ENCODE results near the gene HPRT1.

The HPRT1 gene

DNA sequence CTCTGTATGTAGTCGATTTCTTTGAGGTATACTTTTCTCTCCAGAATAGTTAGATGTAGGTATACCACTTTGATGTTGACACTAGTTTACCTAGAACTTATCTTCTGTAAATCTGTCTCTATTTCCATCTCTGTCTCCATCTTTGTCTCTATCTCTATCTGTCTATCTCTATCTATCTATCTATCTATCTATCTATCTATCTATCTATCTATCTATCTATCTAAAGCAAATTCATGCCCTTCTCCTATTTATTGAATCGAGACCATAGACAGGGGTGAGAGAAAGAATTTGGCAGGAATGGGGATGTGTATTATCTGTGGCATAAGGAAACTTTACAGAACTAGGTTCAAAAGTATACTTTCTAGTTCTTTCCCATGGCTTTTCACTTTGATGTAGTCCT lies 21.4 kb downstream of the HPRT1 start:
- Histone ChIP-seq H3K27ac (no peak overlapping the region), H3K9me3 (replicated peaks in 1 of 11) (no peaks in the 10 kb centered on the region), H3K27me3 (peaks cover 75 to 94% (median 86%) of the 10 kb centered on the region in 11 experiments), H3K36me3 (peaks cover 2 to 51% (median 13%) of the 10 kb centered on the region in 11 experiments; a peak in 14 of 22 replicates), H3K9ac (no peak overlapping the region), H3K4me2 (no peak overlapping the region), H4K20me1 (peaks cover 0 to 16% (median 7%) of the 10 kb centered on the region in 11 experiments; a peak in 8 of 22 replicates), H3K4me1 (peaks cover 0 to 6% (median 0%) of the 10 kb centered on the region in 10 experiments; a peak in 2 of 20 replicates), H3K4me3 (no peak overlapping the region)
- TF ChIP-seq Cebpa-rat (IDR thresholded peaks at IDR 0.05), result no peak

DNA sequence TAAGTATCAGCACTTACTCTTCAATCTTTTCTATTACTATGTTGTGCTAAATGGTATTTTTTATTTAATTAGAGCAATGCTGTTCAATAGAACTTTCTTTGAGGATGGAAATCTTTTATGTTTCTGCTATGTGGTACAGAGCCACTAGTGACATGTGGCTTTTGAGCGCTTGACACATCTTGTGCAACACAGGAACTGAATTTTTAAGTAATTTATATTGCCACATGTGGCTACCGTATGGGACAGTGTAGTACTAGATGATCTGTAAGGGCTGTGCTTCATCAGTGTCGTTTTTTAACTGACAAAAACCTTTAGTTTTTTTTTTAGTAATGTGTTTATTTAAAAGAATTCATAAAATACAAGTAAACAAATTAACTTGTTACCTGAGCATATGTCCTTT lies 22.4 kb downstream of the HPRT1 start:
- Histone ChIP-seq H3K4me3 (no peak overlapping the region), H3K27ac (peak overlapping the region in 2 of 11 experiments; percentile 27 to 32; a peak in 1 of 22 replicates)
- TF ChIP-seq Cebpa-rat (IDR thresholded peaks at IDR 0.05), result no peak

DNA sequence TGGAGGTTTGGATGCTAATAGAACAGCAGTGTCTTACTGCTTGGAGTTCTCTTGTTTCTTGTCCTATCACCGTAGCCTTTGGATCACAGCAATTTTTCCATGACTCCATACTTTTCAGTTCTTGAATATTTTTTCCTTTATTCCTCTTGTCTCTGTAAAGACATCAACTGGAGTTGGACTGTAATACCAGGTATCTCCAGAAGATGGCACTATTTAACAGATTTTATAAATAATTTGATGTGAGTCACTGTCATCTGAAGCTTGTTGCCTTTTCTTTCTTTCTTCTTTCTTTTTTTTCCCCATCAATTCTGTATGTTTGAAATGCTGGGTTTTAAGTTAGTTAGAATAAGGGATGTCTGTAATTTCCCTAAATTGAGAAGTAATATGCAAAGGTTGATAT lies 24.1 kb downstream of the HPRT1 start:
- Histone ChIP-seq H3K4me1 (peaks cover 0 to 6% (median 0%) of the 10 kb centered on the region in 10 experiments; a peak in 2 of 20 replicates), H3K36me3 (peaks cover 0 to 52% (median 10%) of the 10 kb centered on the region in 11 experiments; a peak in 10 of 22 replicates), H4K20me1 (peaks cover 0 to 23% (median 7%) of the 10 kb centered on the region in 11 experiments; a peak in 8 of 22 replicates), H3K9me3 (replicated peaks in 1 of 11) (no peaks in the 10 kb centered on the region), H3K27ac (no peak overlapping the region), H3K4me3 (no peak overlapping the region), H3K9ac (no peak overlapping the region), H3K27me3 (peaks cover 79 to 96% (median 89%) of the 10 kb centered on the region in 11 experiments), H3K4me2 (no peak overlapping the region)
- TF ChIP-seq Cebpa-rat (IDR thresholded peaks at IDR 0.05), result no peak

More for the DNA sequence above, 22.4 kb downstream of the HPRT1 start:
- no peak overlapping the region for H3K9ac ChIP-seq
- peaks cover 0 to 18% (median 7%) of the 10 kb centered on the region in 11 experiments; a peak in 8 of 22 replicates for H4K20me1 ChIP-seq
- H3K27me3 ChIP-seq, result peaks cover 80 to 96% (median 88%) of the 10 kb centered on the region in 11 experiments
- H3K4me1 ChIP-seq, result peaks cover 0 to 6% (median 0%) of the 10 kb centered on the region in 10 experiments; a peak in 2 of 20 replicates
- H3K9me3 ChIP-seq (replicated peaks in 1 of 11), result no peaks in the 10 kb centered on the region
- peak overlapping the region in 1 of 11 experiments; percentile 7; a peak in 2 of 22 replicates for H3K4me2 ChIP-seq
- peaks cover 0 to 57% (median 13%) of the 10 kb centered on the region in 11 experiments; a peak in 13 of 22 replicates for H3K36me3 ChIP-seq

DNA sequence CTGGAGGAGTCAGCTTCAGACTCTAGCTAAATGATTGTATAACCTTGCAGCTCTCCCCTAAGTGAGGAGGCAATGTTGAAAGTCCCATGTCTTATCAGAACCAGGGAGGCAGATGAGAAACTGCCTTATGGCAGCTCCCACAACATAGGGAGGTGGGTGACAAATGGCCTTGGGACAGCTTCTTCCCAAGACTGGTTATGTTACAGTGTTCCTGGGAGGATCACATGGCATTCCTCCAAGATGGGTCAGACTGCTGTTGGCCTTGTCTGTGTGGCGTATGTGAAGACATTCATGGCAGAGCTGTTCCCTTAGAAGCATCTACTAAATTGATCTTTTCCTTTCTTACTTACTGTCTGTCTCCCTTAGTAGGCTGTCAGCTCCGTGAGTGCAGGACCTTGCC lies 42.0 kb downstream of the HPRT1 start:
- Histone ChIP-seq H3K9me3 (replicated peaks in 1 of 11) (no peaks in the 10 kb centered on the region), H3K4me3 (no peak overlapping the region), H3K27me3 (peaks cover 80 to 100% (median 99%) of the 10 kb centered on the region in 11 experiments), H3K36me3 (peaks cover 0 to 30% (median 14%) of the 10 kb centered on the region in 11 experiments; a peak in 9 of 22 replicates), H3K27ac (no peak overlapping the region), H4K20me1 (peaks cover 0 to 6% (median 0%) of the 10 kb centered on the region in 11 experiments; a peak in 3 of 22 replicates), H3K4me2 (no peak overlapping the region), H3K4me1 (no peaks in the 10 kb centered on the region), H3K9ac (no peak overlapping the region)
- TF ChIP-seq Cebpa-rat (IDR thresholded peaks at IDR 0.05), result no peak

DNA sequence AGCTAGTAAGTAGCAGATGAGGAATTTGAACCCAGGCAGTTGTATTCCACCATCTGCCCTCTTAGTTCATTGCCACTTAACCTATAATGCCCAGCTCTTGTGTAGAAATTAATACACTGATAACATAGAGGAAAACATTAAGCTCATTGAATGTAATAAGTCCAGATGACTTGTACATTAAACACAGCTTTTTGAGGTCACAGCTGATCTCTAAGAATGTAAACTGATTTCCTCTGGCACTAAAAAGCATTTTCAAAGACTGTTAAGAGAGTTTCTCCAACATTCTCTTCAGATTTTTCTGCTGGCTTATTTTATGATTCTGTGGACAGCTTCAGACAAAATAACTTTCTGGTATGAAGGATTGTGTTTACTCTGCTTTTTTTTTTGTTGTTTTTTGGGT lies 42.7 kb downstream of the HPRT1 start:
- no peak for TF ChIP-seq Cebpa-rat (IDR thresholded peaks at IDR 0.05)
- Histone ChIP-seq H3K27me3 (peaks cover 85 to 100% (median 99%) of the 10 kb centered on the region in 11 experiments), H3K4me1 (no peaks in the 10 kb centered on the region), H4K20me1 (peaks cover 0 to 9% (median 0%) of the 10 kb centered on the region in 11 experiments; a peak in 4 of 22 replicates), H3K4me3 (no peak overlapping the region), H3K4me2 (no peak overlapping the region), H3K9ac (no peak overlapping the region), H3K27ac (no peak overlapping the region), H3K36me3 (peaks cover 0 to 30% (median 14%) of the 10 kb centered on the region in 11 experiments; a peak in 9 of 22 replicates), H3K9me3 (replicated peaks in 1 of 11) (no peaks in the 10 kb centered on the region)

DNA sequence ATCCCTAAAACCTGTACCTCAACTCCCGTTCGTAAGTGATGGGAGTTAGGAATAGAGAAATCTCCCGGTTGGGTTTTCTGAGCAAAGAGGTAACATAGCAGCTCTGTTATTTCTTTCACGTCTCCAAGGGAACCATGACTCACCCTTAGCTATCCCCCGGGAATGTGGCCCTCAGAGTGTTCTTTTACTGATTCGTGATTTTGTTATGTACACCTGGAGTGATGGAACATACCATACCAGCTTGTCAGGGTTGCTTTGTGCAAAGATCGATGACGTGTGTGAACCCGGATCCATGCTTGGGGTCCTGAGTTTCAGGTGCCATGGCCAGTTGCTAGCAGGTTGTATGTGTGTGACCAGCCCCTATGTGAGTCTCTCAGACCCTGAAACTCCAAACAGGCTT lies 52.6 kb downstream of the HPRT1 start:
- Histone ChIP-seq H3K27ac (no peak overlapping the region), H3K9ac (no peak overlapping the region), H3K4me2 (no peak overlapping the region), H3K9me3 (replicated peaks in 1 of 11) (no peaks in the 10 kb centered on the region), H3K4me3 (no peak overlapping the region), H3K27me3 (peaks cover 71 to 93% (median 91%) of the 10 kb centered on the region in 11 experiments), H4K20me1 (peaks cover 0 to 11% (median 0%) of the 10 kb centered on the region in 11 experiments; a peak in 3 of 22 replicates), H3K4me1 (no peaks in the 10 kb centered on the region), H3K36me3 (peaks cover 0 to 5% (median 0%) of the 10 kb centered on the region in 11 experiments; a peak in 2 of 22 replicates)
- TF ChIP-seq Cebpa-rat (IDR thresholded peaks at IDR 0.05), result no peak

DNA sequence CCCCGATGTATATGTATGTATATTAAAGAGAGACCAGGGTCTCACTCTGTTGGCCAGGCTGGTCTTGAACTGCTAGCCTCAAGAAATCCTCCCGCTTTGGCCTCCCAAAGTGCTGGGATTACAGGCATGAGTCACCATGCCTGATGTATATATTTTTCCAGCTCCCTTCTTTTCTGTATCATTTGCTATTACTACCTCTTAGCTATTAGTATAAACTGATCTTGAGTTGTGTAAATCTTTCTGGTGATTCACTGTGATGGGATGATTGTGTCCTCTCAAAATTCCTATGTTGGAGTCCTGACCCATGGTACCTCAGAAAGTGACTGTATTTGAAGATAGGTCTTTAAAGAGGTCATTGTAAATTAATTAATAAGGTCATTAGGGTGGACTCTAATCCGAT lies 53.1 kb downstream of the HPRT1 start:
- no peaks in the 10 kb centered on the region for H3K9me3 ChIP-seq (replicated peaks in 1 of 11)
- no peaks in the 10 kb centered on the region for H3K4me1 ChIP-seq
- H3K27ac ChIP-seq, result no peak overlapping the region
- peaks cover 71 to 93% (median 91%) of the 10 kb centered on the region in 11 experiments for H3K27me3 ChIP-seq
- peaks cover 0 to 5% (median 0%) of the 10 kb centered on the region in 11 experiments; a peak in 2 of 22 replicates for H3K36me3 ChIP-seq
- no peak overlapping the region for H3K4me2 ChIP-seq
- H3K4me3 ChIP-seq, result no peak overlapping the region
- H4K20me1 ChIP-seq, result peaks cover 0 to 11% (median 0%) of the 10 kb centered on the region in 11 experiments; a peak in 3 of 22 replicates
- TF ChIP-seq Cebpa-rat (IDR thresholded peaks at IDR 0.05), result no peak
- H3K9ac ChIP-seq, result no peak overlapping the region

DNA sequence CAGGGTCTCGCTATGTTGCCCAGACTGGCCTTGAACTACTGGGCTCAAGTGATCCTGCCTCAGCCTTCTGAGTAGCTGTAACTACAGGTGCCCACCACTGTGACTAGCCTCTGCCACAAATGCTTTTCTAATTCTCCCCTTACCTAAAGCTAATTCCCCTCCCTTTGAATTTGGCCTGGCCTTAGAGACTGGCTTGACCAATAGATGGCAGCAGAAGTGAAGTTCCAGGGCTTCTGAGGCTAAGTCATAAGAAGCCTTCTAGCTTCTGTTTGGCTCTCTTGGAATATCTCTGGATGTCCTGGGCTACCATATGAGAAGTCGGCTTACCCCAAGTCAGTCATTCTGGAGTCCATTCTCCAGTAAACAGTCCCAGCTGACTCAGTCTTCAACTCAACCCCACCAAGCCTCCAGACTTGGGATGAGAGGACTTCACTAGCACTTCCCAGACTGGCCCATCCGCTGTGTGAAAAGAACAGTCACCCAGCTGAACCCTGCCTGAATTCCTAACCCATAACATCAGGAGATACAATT lies 61.0 kb downstream of the HPRT1 start:
- no peaks in the 10 kb centered on the region for H3K36me3 ChIP-seq
- no peaks in the 10 kb centered on the region for H3K9me3 ChIP-seq (replicated peaks in 1 of 11)
- no peak for TF ChIP-seq Cebpa-rat (IDR thresholded peaks at IDR 0.05)
- peaks cover 0 to 19% (median 10%) of the 10 kb centered on the region in 10 experiments; a peak in 15 of 20 replicates for H3K4me1 ChIP-seq
- H3K27me3 ChIP-seq, result peaks cover 56 to 96% (median 87%) of the 10 kb centered on the region in 11 experiments
- H3K9ac ChIP-seq, result no peak overlapping the region
- H4K20me1 ChIP-seq, result peaks cover 0 to 11% (median 0%) of the 10 kb centered on the region in 11 experiments; a peak in 2 of 22 replicates
- H3K27ac ChIP-seq, result no peak overlapping the region
- H3K4me2 ChIP-seq, result no peak overlapping the region
- no peak overlapping the region for H3K4me3 ChIP-seq

DNA sequence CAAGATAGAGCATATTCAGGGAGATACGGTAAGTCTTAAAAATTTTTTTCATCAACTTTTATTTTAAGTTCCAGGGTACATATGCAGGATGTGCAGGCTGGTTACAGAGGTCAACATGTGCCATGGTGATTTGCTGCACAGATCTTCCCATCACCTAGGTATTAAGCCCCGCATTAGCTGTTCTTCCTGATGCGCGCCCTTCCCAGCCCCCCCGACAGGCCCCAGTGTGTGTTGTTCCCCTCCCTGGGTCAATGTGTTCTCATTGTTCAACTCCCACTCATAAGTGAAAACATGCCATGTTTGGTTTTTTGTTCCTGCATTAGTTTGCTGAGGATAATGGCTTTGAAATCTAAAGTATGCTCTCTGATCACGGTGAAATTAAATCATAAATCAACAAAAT lies 64.2 kb downstream of the HPRT1 start:
- Histone ChIP-seq H4K20me1 (peaks cover 0 to 14% (median 0%) of the 10 kb centered on the region in 11 experiments; a peak in 4 of 22 replicates), H3K36me3 (no peaks in the 10 kb centered on the region), H3K27me3 (peaks cover 50 to 99% (median 88%) of the 10 kb centered on the region in 11 experiments), H3K9me3 (replicated peaks in 1 of 11) (no peaks in the 10 kb centered on the region), H3K27ac (no peak overlapping the region), H3K4me2 (no peak overlapping the region), H3K9ac (no peak overlapping the region), H3K4me1 (peaks cover 0 to 19% (median 10%) of the 10 kb centered on the region in 10 experiments; a peak in 15 of 20 replicates), H3K4me3 (no peak overlapping the region)
- no peak for TF ChIP-seq Cebpa-rat (IDR thresholded peaks at IDR 0.05)
